Panc1 (cell line): ENCODE data around the gene KRT2.

Experiments
- CTCF ChIP-seq: fragments of 450-650 bp; IDR thresholded peaks from 2 replicates; pipeline ENCODE4 v1.5.1; 2017; ENCODE audit warnings: mild to moderate bottlenecking
- POLR2AphosphoS5 ChIP-seq: IDR thresholded peaks from 2 replicates; pipeline ENCODE4 v1.6.1; 2012; ENCODE audit warnings: mild to moderate bottlenecking, low read depth, low read length, moderate library complexity
- SIN3A ChIP-seq: IDR thresholded peaks from 2 replicates; pipeline ENCODE4 v1.6.1; 2012; ENCODE audit warnings: low read depth, mild to moderate bottlenecking, low read length, moderate library complexity, borderline replicate concordance; ENCODE audit not compliant: insufficient read depth

- TF ChIP-seq CTCF (no peak), SIN3A (no peak), POLR2AphosphoS5 (no peak)
These were observed 5.4 kb upstream of the KRT2 start for GRCh38 chr12:52657250-52657902.
